HepG2 (cell line): ENCODE measurements around the gene ORC3. TPM values are rescaled to one million over a fixed set of nuclear protein-coding genes. Genes with fewer than 3 reads are reported as not detected.

Source experiments
- ASH2L ChIP-seq: fragments of 300-600, 200-600 bp; sonication (generic); IDR thresholded peaks from 2 replicates; pipeline ENCODE4 v1.7.0; 2017; ENCODE audit warnings: low read depth, mild to moderate bottlenecking, moderate library complexity, mixed read lengths, low read length; ENCODE audit not compliant: insufficient read length
- FOXC1 ChIP-seq: sonication (generic); formaldehyde crosslinking; IDR thresholded peaks from 2 replicates; pipeline ENCODE4 v1.8.0; 2022; ENCODE audit warnings: mild to moderate bottlenecking, missing genetic modification reagents, borderline replicate concordance
- HOXA3 ChIP-seq: sonication (generic); formaldehyde crosslinking; IDR thresholded peaks from 2 replicates; pipeline ENCODE4 v1.5.0; 2020; ENCODE audit warnings: missing genetic modification reagents
- KAT8 ChIP-seq: IDR thresholded peaks from 2 replicates; pipeline ENCODE4 v1.6.1; 2016; ENCODE audit warnings: missing genetic modification reagents, missing compliant biosample characterization
- NFE2L2 ChIP-seq: fragments of 150-350 bp; IDR thresholded peaks from 2 replicates; pipeline ENCODE4 v1.6.1; 2014; ENCODE audit warnings: low read length
- NFIC ChIP-seq: IDR thresholded peaks from 2 replicates; pipeline ENCODE4 v1.6.1; 2012; ENCODE audit warnings: mild to moderate bottlenecking, low read length, inconsistent platforms
- SIX1 ChIP-seq: sonication (generic); formaldehyde crosslinking; IDR thresholded peaks from 2 replicates; pipeline ENCODE4 v1.4.0; 2020; ENCODE audit warnings: missing genetic modification reagents, borderline replicate concordance
- SSRP1 ChIP-seq: IDR thresholded peaks from 2 replicates; pipeline ENCODE4 v1.6.1; 2016; ENCODE audit warnings: control low read depth
- TBX3 ChIP-seq: fragments of 450-650 bp; IDR thresholded peaks from 2 replicates; pipeline ENCODE4 v1.6.1; 2017; ENCODE audit warnings: antibody characterized with exemption, mild to moderate bottlenecking, inconsistent platforms, borderline replicate concordance
- ZBTB25 ChIP-seq: IDR thresholded peaks from 2 replicates; pipeline ENCODE4 v1.6.1; 2018; ENCODE audit warnings: missing genetic modification reagents
- ZFP1 ChIP-seq: IDR thresholded peaks from 2 replicates; pipeline ENCODE4 v1.6.1; 2016
- ZFY ChIP-seq: sonication (generic); formaldehyde crosslinking; IDR thresholded peaks from 2 replicates; pipeline ENCODE4 v1.4.0; 2020; ENCODE audit warnings: missing genetic modification reagents
- ZNF567 ChIP-seq: sonication (generic); formaldehyde crosslinking; IDR thresholded peaks from 2 replicates; pipeline ENCODE4 v1.8.1; 2023; ENCODE audit warnings: mild to moderate bottlenecking, missing genetic modification reagents, borderline replicate concordance
- ZNF703 ChIP-seq: sonication (generic); formaldehyde crosslinking; IDR thresholded peaks from 2 replicates; pipeline ENCODE4 v1.5.1; 2020; ENCODE audit warnings: missing genetic modification reagents, mild to moderate bottlenecking, moderate library complexity, borderline replicate concordance
- ZNF773 ChIP-seq: sonication (generic); formaldehyde crosslinking; IDR thresholded peaks from 2 replicates; pipeline ENCODE4 v1.4.0; 2020; ENCODE audit warnings: missing genetic modification reagents, borderline replicate concordance
- polyA plus RNA-seq, 8 experiments: library from polyadenylated mRNA; depleted of rRNA in 3 of 8; stranded (reverse) in 7 of 8; unstranded in 1 of 8; fragments of >200 nt; fragmentation: Illumina TruSeq in 4 of 8; extraction: Trizol in 4 of 8; gene quantifications; 2 replicates each; pipeline versions ENCODE4 v1.2.1 to v1.2.3, GENCODE V29; 2011 to 2016; ENCODE audit warnings: low read depth in 4 of 8, missing spikeins in 1 of 8, mixed read lengths in 1 of 8; ENCODE audit not compliant: insufficient read depth in 1 of 8
- total RNA-seq, 5 experiments: library from RNA; depleted of rRNA; stranded (reverse); fragments of >200 nt; fragmentation: Illumina TruSeq; extraction: Trizol; gene quantifications; 2 replicates each; pipeline ENCODE4 v1.2.3, GENCODE V29; 2016; ENCODE audit warnings: low read depth in 1 of 5
- TF ChIP-seq, protein P1 (sequence below): sonication (generic); formaldehyde crosslinking; IDR thresholded peaks from 2 replicates; pipeline ENCODE4 v1.4.0; 2020; ENCODE audit warnings: low read depth, missing genetic modification reagents
- TF ChIP-seq, protein P2 (sequence below): sonication (generic); formaldehyde crosslinking; IDR thresholded peaks from 2 replicates; pipeline ENCODE4 v1.9.0; 2021; ENCODE audit warnings: missing genetic modification reagents, mild to moderate bottlenecking, borderline replicate concordance
- TF ChIP-seq, protein P3 (sequence below): sonication (generic); formaldehyde crosslinking; conservative IDR thresholded peaks from 2 replicates; pipeline ENCODE4 v1.4.0; 2020; ENCODE audit warnings: mild to moderate bottlenecking, missing genetic modification reagents, moderate library complexity
- TF ChIP-seq, protein P4 (sequence below): sonication (generic); formaldehyde crosslinking; IDR thresholded peaks from 2 replicates; pipeline ENCODE4 v1.8.1; 2022; ENCODE audit warnings: low read depth, mild to moderate bottlenecking, missing genetic modification reagents

Gene ORC3
- total and polyA plus RNA-seq, 2 of the 13 experiments (the other 11 are each of a cell fraction or from before 2014, with no cell fraction given) = 21.8 to 43.5 TPM

GRCh38 chr6:87583822-87584221, 6.1 kb upstream of the ORC3 start (continued):
- TF ChIP-seq, protein P1, sequence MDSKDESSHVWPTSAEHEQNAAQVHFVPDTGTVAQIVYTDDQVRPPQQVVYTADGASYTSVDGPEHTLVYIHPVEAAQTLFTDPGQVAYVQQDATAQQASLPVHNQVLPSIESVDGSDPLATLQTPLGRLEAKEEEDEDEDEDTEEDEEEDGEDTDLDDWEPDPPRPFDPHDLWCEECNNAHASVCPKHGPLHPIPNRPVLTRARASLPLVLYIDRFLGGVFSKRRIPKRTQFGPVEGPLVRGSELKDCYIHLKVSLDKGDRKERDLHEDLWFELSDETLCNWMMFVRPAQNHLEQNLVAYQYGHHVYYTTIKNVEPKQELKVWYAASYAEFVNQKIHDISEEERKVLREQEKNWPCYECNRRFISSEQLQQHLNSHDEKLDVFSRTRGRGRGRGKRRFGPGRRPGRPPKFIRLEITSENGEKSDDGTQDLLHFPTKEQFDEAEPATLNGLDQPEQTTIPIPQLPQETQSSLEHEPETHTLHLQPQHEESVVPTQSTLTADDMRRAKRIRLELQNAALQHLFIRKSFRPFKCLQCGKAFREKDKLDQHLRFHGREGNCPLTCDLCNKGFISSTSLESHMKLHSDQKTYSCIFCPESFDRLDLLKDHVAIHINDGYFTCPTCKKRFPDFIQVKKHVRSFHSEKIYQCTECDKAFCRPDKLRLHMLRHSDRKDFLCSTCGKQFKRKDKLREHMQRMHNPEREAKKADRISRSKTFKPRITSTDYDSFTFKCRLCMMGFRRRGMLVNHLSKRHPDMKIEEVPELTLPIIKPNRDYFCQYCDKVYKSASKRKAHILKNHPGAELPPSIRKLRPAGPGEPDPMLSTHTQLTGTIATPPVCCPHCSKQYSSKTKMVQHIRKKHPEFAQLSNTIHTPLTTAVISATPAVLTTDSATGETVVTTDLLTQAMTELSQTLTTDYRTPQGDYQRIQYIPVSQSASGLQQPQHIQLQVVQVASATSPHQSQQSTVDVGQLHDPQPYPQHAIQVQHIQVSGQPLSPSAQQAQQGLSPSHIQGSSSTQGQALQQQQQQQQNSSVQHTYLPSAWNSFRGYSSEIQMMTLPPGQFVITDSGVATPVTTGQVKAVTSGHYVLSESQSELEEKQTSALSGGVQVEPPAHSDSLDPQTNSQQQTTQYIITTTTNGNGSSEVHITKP (CRISPR knock-in tag) = no peak
- TF ChIP-seq ZBTB25 (CRISPR knock-in tag) = no peak
- TF ChIP-seq, protein P2, sequence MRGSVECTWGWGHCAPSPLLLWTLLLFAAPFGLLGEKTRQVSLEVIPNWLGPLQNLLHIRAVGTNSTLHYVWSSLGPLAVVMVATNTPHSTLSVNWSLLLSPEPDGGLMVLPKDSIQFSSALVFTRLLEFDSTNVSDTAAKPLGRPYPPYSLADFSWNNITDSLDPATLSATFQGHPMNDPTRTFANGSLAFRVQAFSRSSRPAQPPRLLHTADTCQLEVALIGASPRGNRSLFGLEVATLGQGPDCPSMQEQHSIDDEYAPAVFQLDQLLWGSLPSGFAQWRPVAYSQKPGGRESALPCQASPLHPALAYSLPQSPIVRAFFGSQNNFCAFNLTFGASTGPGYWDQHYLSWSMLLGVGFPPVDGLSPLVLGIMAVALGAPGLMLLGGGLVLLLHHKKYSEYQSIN (CRISPR knock-in tag) = no peak
- TF ChIP-seq, protein P3, sequence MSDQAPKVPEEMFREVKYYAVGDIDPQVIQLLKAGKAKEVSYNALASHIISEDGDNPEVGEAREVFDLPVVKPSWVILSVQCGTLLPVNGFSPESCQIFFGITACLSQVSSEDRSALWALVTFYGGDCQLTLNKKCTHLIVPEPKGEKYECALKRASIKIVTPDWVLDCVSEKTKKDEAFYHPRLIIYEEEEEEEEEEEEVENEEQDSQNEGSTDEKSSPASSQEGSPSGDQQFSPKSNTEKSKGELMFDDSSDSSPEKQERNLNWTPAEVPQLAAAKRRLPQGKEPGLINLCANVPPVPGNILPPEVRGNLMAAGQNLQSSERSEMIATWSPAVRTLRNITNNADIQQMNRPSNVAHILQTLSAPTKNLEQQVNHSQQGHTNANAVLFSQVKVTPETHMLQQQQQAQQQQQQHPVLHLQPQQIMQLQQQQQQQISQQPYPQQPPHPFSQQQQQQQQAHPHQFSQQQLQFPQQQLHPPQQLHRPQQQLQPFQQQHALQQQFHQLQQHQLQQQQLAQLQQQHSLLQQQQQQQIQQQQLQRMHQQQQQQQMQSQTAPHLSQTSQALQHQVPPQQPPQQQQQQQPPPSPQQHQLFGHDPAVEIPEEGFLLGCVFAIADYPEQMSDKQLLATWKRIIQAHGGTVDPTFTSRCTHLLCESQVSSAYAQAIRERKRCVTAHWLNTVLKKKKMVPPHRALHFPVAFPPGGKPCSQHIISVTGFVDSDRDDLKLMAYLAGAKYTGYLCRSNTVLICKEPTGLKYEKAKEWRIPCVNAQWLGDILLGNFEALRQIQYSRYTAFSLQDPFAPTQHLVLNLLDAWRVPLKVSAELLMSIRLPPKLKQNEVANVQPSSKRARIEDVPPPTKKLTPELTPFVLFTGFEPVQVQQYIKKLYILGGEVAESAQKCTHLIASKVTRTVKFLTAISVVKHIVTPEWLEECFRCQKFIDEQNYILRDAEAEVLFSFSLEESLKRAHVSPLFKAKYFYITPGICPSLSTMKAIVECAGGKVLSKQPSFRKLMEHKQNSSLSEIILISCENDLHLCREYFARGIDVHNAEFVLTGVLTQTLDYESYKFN (CRISPR knock-in tag) = peak; percentile 76
- no peak for TF ChIP-seq TBX3
- no peak for TF ChIP-seq ZFY
- TF ChIP-seq ZNF567 = no peak
- TF ChIP-seq SIX1 (CRISPR knock-in tag) = peak; percentile 35; the same call in 1 of the 2 replicates
- peak; percentile 51 for TF ChIP-seq ASH2L
- TF ChIP-seq NFE2L2 = no peak
- no peak for TF ChIP-seq FOXC1 (CRISPR knock-in tag)
- TF ChIP-seq ZFP1 (CRISPR knock-in tag) = no peak
- TF ChIP-seq ZNF703 = no peak
- TF ChIP-seq NFIC = peak; percentile 70
- TF ChIP-seq SSRP1 (CRISPR knock-in tag) = no peak
- TF ChIP-seq, protein P4, sequence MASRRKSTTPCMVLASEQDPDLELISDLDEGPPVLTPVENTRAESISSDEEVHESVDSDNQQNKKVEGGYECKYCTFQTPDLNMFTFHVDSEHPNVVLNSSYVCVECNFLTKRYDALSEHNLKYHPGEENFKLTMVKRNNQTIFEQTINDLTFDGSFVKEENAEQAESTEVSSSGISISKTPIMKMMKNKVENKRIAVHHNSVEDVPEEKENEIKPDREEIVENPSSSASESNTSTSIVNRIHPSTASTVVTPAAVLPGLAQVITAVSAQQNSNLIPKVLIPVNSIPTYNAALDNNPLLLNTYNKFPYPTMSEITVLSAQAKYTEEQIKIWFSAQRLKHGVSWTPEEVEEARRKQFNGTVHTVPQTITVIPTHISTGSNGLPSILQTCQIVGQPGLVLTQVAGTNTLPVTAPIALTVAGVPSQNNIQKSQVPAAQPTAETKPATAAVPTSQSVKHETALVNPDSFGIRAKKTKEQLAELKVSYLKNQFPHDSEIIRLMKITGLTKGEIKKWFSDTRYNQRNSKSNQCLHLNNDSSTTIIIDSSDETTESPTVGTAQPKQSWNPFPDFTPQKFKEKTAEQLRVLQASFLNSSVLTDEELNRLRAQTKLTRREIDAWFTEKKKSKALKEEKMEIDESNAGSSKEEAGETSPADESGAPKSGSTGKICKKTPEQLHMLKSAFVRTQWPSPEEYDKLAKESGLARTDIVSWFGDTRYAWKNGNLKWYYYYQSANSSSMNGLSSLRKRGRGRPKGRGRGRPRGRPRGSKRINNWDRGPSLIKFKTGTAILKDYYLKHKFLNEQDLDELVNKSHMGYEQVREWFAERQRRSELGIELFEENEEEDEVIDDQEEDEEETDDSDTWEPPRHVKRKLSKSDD (CRISPR knock-in tag) = no peak
- TF ChIP-seq HOXA3 (CRISPR knock-in tag) = peak; percentile 50; the same call in 1 of the 2 replicates
- TF ChIP-seq KAT8 (CRISPR knock-in tag) = peak; percentile 70
- TF ChIP-seq ZNF773 (CRISPR knock-in tag) = no peak
